Iris pigment epithelial cell (primary cell): ENCODE results near the gene HSPA1B.
A peak's percentile ranks its signal among the peaks of the same experiment; 100 is the strongest.
"Not testable (repeated sequence)": the region's sequence is repeated elsewhere in the genome, so short reads cannot be mapped to it uniquely, and the experiment has no call there.

Experiments
- DNase-seq: peaks from one replicate; pipeline ENCODE4 v3.0.0-alpha.2; 2011; ENCODE audit warnings: low read depth

The HSPA1B gene

GRCh38 chr6:31827286-31828079, at the start of gene HSPA1B:
Gene HSPA1B, plus strand, starts transcription at chr6:31827738. Its CDS starts 213 bp downstream, at chr6:31827951.
- peak; percentile 100 for DNase-seq

- DNase-seq, result no peak
Observed at GRCh38 chr6:31778193-31778592, 49.3 kb upstream of the HSPA1B start.

DNA sequence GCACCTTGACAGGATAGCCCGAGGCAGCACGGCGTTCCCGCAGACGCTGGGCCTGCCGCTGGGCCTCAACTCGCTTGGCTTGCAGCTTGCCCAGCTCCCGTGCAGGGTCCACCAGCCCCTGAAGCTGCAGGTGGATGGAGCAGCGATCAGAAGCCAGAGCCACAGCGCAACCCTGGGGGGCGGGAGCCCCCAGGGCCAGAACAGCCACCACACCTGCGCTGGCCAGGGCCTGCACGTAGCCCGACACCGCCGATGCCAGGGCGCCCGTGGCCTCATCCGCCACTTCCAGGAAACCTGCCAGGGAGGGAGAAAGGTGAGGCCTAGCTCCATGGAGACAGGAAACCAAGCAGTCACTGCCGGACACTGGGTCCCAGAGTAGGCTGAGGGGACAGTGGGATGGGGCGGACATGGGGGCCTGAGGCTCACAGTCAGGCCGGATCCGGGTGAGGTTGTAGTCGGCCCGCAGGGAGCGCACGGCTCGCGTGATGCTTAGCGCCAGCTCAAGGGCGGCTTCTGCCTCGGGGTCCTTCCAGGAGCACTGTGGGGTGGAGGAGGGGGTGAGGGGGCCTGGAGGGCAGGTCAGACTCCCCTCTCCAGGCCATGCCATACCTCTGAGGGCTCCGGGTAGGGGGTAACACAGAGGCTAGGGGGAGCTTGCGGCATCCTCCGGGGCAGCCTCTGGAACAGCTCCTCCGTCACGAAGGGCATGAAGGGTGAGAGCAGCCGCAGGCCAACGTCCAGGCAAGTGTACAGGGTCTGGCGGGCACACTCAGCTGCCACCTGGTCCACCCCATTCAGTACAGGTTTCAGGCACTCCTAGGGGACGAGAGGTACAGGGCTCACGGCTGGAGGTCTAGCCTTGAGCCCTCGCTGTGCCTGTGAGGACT, 48.3 kb upstream of the HSPA1B start:
- DNase-seq, result no peak

GRCh38 chr6:31779908-31780307, 47.6 kb upstream of the HSPA1B start:
- no peak for DNase-seq

DNA sequence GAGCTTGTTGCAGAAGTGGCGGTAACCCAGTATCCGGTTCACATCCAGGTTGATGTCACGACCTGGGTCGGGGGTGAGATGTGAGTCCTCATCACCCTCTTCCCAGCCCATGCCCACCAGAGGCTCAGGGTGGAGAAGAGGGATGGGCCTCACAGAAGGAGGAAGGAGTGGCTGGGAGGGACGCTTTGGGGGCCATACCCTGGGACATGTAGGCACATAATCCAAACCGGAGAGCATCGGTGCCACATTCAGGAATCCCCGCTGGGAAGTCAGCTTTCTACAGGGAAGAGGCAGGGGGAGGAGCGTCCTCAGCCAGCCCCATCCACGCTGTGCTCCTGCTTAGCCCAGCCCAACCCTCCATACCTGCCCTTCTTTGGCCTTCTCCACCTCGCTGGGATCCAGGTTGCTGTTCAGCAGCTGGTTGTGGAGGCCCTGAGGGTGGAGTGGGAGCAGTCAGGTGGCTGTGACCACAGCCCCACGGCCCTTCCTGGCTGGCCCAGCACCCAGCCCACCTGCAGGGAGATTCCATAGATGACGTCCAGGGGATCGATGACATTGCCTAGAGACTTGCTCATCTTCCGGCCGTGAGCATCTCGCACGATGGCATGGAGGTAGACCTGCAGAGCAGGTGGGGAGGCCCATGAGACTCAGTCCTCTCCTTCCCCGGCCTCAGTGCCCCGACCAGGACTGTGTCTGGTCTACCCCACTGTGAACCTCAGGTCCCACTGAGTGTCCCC, 46.9 kb upstream of the HSPA1B start:
- DNase-seq, result no peak

GRCh38 chr6:31781244-31782125, 46.1 kb upstream of the HSPA1B start:
- no peak for DNase-seq

DNA sequence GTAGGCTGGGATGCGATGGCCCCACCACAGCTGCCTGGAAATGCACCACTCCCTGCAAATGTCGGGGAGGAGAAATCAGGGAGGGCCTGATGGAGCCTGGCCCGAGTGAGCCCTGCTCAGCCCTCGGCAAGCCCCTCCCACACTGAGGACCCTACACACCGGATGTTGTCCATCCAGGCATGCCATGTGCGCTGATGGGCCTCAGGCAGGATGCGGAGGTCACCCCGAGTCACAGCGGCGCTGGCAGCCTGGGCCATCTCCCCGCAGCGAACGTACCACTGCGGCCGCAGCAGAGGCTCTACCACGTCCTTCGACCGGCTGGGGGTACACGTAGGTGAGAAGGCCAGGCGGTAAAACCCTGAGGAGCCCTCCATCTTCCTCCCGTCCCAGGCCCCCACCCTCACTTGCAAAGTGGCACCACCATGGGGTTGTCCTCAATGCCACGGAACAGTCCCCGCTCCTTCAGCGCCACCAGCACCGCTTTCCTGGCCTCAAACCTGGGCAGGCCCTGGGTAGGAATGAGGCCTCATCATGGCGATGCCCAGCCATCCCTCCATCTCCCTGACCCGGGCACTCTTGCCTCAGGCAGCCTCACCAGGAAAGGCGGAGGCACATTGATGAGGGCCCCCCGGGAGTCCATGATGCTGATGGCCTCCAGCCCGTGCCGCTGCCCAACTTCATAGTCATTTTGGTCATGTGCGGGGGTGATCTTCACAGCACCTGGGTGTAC, 45.2 kb upstream of the HSPA1B start:
- no peak for DNase-seq

- DNase-seq, result no peak
Observed at GRCh38 chr6:31784098-31784925, 43.2 kb upstream of the HSPA1B start.

- no peak for DNase-seq
Observed at GRCh38 chr6:31785475-31785874, 42.1 kb upstream of the HSPA1B start.

GRCh38 chr6:31791324-31792089, 36.0 kb upstream of the HSPA1B start:
- DNase-seq, result peak; percentile 37

DNA sequence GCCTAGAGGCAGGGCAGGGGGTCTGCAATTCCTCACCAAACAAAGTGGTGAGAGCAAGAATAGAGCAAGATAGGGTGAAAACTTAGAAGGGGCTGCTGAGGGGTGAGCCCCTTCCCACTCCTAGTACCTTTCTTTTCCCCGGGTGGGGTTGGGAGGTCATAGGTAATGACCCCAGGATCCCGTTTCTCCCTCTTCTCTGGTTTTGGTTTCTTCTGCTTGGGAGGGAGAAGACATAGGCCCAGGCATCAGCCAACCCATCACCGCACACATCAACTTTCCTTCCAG, 35.5 kb upstream of the HSPA1B start:
- no peak for DNase-seq

- peak; percentile 70 for DNase-seq
Observed at GRCh38 chr6:31792761-31793171, 34.8 kb upstream of the HSPA1B start.

- not testable (repeated sequence) for DNase-seq
Observed at GRCh38 chr6:31793927-31794245, 33.7 kb upstream of the HSPA1B start.

- peak; percentile 63 for DNase-seq
Observed at GRCh38 chr6:31794294-31794865, 33.2 kb upstream of the HSPA1B start.

DNA sequence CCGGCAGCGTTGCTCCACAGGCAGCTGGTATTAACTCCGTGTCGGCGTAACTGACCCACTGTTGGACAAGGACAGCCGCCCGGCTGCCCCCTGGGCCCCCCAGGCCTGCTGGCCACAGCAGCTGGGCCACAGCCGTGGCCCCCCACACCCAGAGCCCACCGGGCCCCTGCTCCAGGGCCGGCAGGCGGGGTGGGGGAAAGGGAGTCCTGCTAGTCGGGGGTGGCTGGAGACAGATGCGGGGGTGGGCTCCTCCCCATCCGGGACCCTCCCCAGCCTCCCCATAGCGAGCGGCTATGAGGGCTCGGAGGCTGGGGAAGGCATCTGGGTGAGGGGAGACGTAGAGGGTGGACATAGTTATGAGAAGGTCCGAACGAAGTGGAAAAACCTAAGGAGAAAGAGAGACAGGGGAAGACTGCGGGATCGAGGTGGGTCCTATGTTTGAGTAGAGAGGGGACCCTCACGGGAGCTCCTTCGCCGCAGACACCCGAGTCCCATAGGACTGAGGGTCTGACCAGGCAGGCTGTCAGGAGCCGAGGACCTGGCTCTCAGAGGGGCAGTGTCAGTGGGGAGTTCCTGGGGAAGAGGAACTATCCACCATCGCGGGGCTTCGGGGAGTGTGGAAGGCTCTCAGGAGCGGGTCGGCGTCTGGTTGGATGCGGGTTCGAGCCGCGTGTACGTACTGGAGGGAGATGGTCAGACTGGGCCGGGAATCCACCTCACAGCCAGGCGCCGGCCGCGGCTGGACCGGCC, 32.5 kb upstream of the HSPA1B start:
- peak; percentile 59 for DNase-seq

DNA sequence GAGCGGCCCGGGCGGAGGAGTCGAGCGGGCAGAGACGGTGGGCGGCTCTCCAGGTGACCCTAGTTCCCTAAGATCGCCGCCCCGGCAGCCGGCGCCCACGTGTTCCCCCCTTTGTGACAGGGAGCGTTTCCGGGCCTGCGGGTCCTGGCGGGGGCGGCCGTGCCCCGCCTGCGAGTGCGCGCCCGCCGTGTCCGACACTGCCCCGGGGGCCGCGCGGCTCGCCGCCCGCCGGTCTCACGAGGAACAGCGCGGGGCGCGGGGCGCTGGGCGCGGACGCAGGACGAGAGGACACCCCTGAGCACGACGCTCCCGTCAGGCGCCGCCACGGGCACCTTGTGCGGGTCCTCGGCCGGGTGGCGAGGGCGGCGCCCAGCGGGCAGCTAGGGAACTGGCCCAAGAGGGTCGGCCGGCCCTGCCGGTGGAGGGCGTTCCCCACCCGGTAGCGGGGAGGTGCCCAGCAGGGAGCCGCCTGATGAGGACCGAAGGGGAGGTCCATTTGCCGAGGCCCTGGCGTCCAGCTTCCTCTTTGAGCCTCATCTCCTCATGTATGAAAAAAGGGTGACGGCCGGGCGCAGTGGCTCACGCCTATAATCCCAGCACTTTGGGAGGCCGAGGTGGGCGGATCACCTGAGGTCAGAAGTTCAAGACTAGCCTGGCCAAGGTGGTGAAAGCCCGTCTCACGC, 31.8 kb upstream of the HSPA1B start, which contains the start of gene VARS1:
Gene VARS1 (minus strand): TSS at position 137 of the 683 bp plus-strand sequence. CDS start 535 bp downstream, outside the sequence.
- DNase-seq, result peak; percentile 87

GRCh38 chr6:31796993-31797385, 30.5 kb upstream of the HSPA1B start:
- no peak for DNase-seq

- no peak for DNase-seq
Observed at GRCh38 chr6:31797588-31797987, 29.9 kb upstream of the HSPA1B start.
